Fibroblast of lung (primary cell): ENCODE measurements around the gene GRK3.
"Not testable (repeated sequence)": the region's sequence is repeated elsewhere in the genome, so short reads cannot be mapped to it uniquely, and the experiment has no call there.

Source experiments
- EZH2 ChIP-seq: IDR thresholded peaks from 2 replicates; pipeline ENCODE4 v1.5.1; 2012; ENCODE audit warnings: low read length, control low read depth, mild to moderate bottlenecking; ENCODE audit errors: missing control alignments
- TF ChIP-seq, protein P1 (sequence below), 2 donors: IDR thresholded peaks in 1 of 2; conservative IDR thresholded peaks in 1 of 2; 1 replicate in 1 of 2; 2 replicates in 1 of 2; pipeline ENCODE4 v1.5.1; 2011 to 2012; ENCODE audit warnings: low read length in 2 of 2, control low read depth in 1 of 2, inconsistent platforms in 1 of 2, low read depth in 1 of 2, mild to moderate bottlenecking in 1 of 2

DNA sequence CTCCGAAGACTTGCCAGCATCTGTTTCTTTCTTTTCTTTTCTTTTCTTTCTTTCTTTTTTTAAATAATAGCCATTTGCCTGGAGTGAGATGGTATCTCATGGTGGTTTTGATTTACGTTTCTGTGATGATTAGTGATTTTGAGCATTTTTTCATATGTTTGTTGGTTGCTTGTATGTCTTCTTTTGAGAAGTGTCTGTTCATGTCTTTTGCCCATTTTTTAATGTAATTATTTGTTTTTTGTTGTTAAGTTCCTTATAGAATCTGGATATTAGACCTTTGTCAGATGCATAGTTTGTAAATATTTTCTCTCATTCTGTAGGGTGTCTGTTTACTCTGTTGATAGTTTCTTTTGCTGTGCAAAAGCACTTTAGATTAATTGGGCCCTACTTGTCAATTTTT, 28.8 kb downstream of the GRK3 start:
- TF ChIP-seq, protein P1, sequence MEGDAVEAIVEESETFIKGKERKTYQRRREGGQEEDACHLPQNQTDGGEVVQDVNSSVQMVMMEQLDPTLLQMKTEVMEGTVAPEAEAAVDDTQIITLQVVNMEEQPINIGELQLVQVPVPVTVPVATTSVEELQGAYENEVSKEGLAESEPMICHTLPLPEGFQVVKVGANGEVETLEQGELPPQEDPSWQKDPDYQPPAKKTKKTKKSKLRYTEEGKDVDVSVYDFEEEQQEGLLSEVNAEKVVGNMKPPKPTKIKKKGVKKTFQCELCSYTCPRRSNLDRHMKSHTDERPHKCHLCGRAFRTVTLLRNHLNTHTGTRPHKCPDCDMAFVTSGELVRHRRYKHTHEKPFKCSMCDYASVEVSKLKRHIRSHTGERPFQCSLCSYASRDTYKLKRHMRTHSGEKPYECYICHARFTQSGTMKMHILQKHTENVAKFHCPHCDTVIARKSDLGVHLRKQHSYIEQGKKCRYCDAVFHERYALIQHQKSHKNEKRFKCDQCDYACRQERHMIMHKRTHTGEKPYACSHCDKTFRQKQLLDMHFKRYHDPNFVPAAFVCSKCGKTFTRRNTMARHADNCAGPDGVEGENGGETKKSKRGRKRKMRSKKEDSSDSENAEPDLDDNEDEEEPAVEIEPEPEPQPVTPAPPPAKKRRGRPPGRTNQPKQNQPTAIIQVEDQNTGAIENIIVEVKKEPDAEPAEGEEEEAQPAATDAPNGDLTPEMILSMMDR (conservative IDR thresholded peaks at IDR 0.05 in 1 of 2, IDR thresholded peaks at IDR 0.05 in 1 of 2; ENCODE audit: low read depth in 1 of 2, low read length in 2 of 2) = not testable (repeated sequence)
- TF ChIP-seq EZH2 = not testable (repeated sequence)
